Activated T-cell treated with anti-CD3 and anti-CD28 coated beads, Interleukin-2, amount 50 U/mL, for 48 hours (primary cell): Measurements from ENCODE around the gene PRRX1.

Experiments
- DNase-seq, 2 experiments: peaks; one replicate each; pipeline ENCODE4 v3.0.0-alpha.2; 2020

The PRRX1 gene

DNA sequence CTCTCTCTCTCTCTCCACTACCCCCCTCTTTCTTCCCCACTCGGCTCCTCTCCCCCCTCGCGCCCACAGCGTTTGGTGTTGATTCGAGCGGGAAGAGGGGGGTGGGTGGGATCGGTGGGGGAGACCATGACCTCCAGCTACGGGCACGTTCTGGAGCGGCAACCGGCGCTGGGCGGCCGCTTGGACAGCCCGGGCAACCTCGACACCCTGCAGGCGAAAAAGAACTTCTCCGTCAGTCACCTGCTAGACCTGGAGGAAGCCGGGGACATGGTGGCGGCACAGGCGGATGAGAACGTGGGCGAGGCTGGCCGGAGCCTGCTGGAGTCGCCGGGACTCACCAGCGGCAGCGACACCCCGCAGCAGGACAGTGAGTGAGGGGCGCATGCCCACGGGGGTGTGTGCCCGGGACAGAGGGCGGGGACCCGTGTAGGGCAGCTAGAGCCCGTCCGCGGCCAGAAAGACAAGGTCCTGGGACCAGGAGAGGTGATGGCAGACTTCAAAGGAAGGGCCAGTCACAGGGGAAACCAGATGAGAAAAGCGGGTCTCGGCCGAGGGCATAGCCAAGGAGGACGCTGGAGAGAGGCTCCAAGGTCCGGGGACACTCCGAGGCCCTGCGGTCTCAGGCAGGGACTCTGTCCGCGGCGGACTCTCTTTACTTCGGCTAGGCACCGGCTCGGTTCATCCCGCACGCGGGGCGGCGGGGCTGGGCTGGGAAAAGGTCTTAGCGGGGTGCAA lies at the start of gene PRRX1:
TSS of gene PRRX1 (plus strand) at position 39 of the 735 bp plus-strand sequence. CDS start at position 127, 88 bp downstream.
- no peak for DNase-seq

- DNase-seq, result no peak
Observed at GRCh38 chr1:170617591-170618330, 46.2 kb upstream of the PRRX1 start.

GRCh38 chr1:170618421-170618820 lies 45.5 kb upstream of the PRRX1 start:
- DNase-seq, result no peak

DNA sequence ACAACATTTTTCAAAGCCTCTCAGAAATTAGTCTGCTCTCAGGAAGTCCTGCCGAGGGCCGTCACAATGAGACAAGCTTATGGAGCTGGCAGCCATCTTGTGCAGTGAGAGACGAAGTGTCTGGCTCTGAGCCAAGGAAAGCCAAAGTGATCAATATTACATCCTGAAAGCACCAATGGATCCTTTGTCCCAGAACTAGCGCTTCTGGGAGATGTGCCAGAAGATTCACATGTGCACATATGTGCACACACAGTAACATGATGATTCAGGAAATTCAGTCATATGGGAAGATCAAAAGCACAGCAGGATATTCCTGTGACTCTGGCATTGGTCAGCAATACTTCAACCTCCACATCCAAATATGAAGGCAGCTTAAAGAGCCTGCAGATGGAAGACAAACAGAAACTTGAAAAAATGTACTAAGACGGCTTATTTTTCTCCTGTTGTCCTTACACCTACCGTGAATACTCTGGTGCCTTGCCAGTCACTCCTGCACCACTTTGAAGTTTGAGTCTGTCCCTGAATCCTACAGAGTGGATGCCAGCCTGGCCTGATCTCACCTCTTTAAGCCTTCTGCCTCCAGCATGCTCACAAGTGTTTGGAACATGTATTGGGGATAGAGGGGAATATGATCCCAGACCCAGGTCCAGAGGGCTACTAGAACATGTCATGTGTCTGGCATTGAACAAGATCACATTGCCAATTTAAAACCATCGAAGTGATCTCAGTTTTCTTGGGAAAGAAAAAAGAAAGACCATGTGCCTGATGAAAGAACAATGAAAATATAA lies 44.5 kb upstream of the PRRX1 start:
- no peak for DNase-seq

GRCh38 chr1:170620164-170620563 lies 43.8 kb upstream of the PRRX1 start:
- no peak for DNase-seq

GRCh38 chr1:170623171-170623570 lies 40.8 kb upstream of the PRRX1 start:
- DNase-seq, result no peak

DNA sequence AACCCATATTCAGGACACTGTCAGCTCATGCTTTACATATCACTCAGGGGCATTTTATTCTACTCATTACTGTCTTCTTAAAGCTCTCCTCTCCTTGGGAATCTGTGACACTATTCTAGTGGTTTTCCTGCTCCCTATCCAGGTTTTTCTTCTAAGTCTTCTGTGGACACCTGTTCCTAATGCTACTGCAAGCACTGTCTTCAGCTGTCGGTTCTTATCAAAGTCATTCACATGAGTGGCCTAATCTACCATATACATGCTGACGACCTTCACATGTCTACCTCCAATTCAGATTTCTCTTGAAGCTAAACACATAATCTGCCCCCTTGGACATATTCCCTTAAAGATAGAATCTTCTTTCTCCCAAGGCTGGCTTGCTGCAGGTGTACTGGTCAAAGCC lies 39.8 kb upstream of the PRRX1 start:
- no peak for DNase-seq

DNA sequence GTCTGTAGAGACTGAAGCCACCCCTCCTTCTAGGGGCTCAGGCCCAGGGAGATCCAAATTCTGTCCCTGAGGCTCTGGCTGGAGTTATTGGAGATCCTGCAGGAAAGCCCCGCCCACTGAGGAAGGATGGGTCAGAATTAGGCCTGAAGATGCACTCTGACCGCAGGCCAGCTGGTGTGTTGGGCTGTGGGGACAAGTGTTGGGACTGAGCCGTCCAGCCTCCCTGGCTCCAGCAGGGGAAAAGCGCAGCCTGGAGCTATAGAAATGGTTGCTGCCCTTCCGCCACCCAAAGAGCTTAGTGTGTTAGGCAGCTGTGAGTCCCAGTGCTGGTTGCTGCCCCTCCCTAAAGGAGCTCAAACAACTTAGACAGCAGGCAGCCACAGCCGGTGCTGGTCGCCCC lies 33.0 kb upstream of the PRRX1 start:
- DNase-seq, result no peak

DNA sequence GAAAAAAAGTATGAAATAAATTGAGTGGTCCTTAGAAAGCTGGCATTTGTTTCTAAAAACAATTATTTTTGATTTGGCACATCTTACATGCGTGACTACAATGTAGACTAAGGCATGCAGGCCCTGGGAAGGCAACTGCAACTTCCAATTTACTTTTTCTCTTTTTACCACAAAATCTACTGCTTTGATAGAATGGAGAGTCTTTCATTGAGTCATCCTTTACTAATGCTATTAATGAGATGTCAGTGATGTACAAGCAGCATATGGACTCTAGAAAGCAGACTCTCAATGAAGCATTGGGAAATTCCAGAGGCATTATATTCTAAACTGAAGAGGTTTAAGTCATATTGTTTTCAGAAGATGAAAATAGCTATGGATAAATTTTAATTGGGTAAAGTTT lies 29.6 kb upstream of the PRRX1 start:
- no peak for DNase-seq

GRCh38 chr1:170634824-170635410 lies 29.0 kb upstream of the PRRX1 start:
- no peak for DNase-seq

DNA sequence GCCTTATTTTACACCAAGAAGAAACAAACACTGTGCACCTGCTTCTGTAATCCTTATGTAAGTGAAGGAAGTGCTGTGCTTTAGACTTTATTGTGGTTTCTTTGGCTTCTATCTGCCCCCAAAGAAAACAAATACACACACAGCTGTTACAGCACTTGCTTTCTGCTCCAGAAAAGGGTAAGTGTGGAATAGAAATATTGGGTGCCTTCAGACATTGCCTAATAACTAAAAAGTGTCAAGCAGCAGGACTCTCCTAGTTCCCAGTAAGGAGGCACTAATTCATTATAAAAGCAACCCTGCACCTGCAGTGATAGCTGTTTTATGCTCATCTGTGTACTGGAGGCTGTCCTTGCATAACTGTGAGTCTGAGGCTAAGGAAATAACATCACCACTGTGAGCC lies 23.4 kb upstream of the PRRX1 start:
- no peak for DNase-seq

- DNase-seq, result no peak
Observed at GRCh38 chr1:170657275-170657853, 6.6 kb upstream of the PRRX1 start.

- DNase-seq, result no peak
Observed at GRCh38 chr1:170659399-170660035, 4.4 kb upstream of the PRRX1 start.

DNA sequence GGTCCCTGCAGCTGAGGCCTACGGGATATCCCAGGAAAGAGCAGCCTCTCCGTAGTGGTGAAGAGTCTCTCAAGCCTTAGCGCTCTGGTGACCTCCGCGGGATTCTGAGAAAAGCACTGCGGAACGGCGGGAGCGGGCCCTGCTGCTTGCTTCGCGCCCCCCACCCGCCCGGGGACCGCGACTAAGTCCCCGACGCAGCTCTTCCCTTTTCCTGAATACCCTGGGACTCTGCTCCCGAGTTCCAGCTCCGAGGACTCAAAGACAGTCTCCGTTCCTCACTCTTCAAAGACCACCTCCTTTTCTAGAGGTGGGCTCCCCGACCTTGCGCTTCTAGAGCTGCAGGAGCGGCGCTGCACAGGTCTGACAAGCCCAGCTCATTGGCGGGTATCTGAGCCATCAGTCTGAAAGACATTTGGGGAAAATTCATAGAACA lies 3.6 kb upstream of the PRRX1 start:
- DNase-seq, result no peak

- DNase-seq, result no peak
Observed at GRCh38 chr1:170660871-170661645, 2.9 kb upstream of the PRRX1 start.

GRCh38 chr1:170661646-170662411 lies 2.1 kb upstream of the PRRX1 start:
- no peak for DNase-seq

- no peak for DNase-seq
Observed at GRCh38 chr1:170662561-170663403, 1.1 kb upstream of the PRRX1 start.

GRCh38 chr1:170663404-170664092 lies 383 bp upstream of the PRRX1 start:
- DNase-seq, result no peak
